OCI-LY7 (cell line): ENCODE data around the gene TRAPPC1. TPM values are rescaled to one million over a fixed set of nuclear protein-coding genes. Genes with fewer than 3 reads are reported as not detected.

Experiments
- BruUV-seq: library from RNA; stranded (reverse); fragments of 400-500 nt; replicated peaks from 2 replicates; lab custom pipeline; 2021; lab: Mats Ljungman, UMichigan
- CTCF ChIA-PET: fragments of 300-600 bp; sonication (Branson Sonifier 250); formaldehyde crosslinking; loops from one replicate; lab custom pipeline; 2022; ENCODE audit warnings: antibody characterized with exemption; ENCODE audit not compliant: unreplicated experiment; lab: Charles Lee
- POLR2A ChIA-PET: fragments of 300-600 bp; sonication (Branson Sonifier 250); formaldehyde crosslinking; loops from one replicate; lab custom pipeline; 2022; ENCODE audit warnings: antibody characterized with exemption; lab: Charles Lee
- DNase-seq: peaks from one replicate; pipeline ENCODE4 v3.0.0-alpha.2; 2015; ENCODE audit warnings: low spot score
- H2AFZ ChIP-seq: fragments of 200-600 bp; sonication (generic), shearing (Covaris generic); 2 replicates; pipeline ENCODE4 v1.6.1; 2014; ENCODE audit warnings: mild to moderate bottlenecking, antibody characterized with exemption, low read length, moderate library complexity
- H3K27ac ChIP-seq: fragments of 200-600 bp; sonication (generic); 2 replicates; pipeline ENCODE4 v1.5.1; 2014; ENCODE audit warnings: mixed run types, low read depth, mild to moderate bottlenecking, moderate library complexity, low read length, inconsistent platforms; ENCODE audit not compliant: poor library complexity, severe bottlenecking
- H3K36me3 ChIP-seq: fragments of 200-600 bp; sonication (generic); 2 replicates; pipeline ENCODE4 v1.6.1; 2014; ENCODE audit warnings: mild to moderate bottlenecking, antibody characterized with exemption, low read length, moderate library complexity, mixed read lengths; ENCODE audit not compliant: insufficient read depth
- H3K4me1 ChIP-seq: fragments of 200-600 bp; sonication (generic); 2 replicates; pipeline ENCODE4 v1.5.1; 2014; ENCODE audit warnings: mild to moderate bottlenecking, low read length; ENCODE audit not compliant: insufficient read depth, poor library complexity, severe bottlenecking
- H3K4me2 ChIP-seq: fragments of 200-600 bp; sonication (generic); 2 replicates; pipeline ENCODE4 v1.6.1; 2014; ENCODE audit warnings: mild to moderate bottlenecking, low read length
- H3K4me3 ChIP-seq: fragments of 200-600 bp; sonication (generic); 2 replicates; pipeline ENCODE4 v1.5.1; 2014; ENCODE audit warnings: mild to moderate bottlenecking, low read depth, low read length; ENCODE audit not compliant: poor library complexity, severe bottlenecking
- H3K79me2 ChIP-seq: fragments of 200-600 bp; sonication (generic); 2 replicates; pipeline ENCODE4 v1.6.1; 2016; ENCODE audit warnings: low read depth, mild to moderate bottlenecking, low read length, moderate library complexity, mixed read lengths; ENCODE audit not compliant: insufficient read depth
- H3K9me2 ChIP-seq: fragments of 200-600 bp; sonication (generic); 2 replicates; pipeline ENCODE4 v1.6.1; 2016; ENCODE audit warnings: mild to moderate bottlenecking, low read length, mixed read lengths; ENCODE audit not compliant: insufficient read depth
- H3K9me3 ChIP-seq: fragments of 200-600 bp; sonication (generic); 2 replicates; pipeline ENCODE4 v1.6.1; 2014; ENCODE audit warnings: mild to moderate bottlenecking, mixed run types, low read length, mixed read lengths
- H4K20me1 ChIP-seq: fragments of 200-600 bp; sonication (generic); 2 replicates; pipeline ENCODE4 v1.6.1; 2014; ENCODE audit warnings: mild to moderate bottlenecking, antibody characterized with exemption, low read length, moderate library complexity, mixed read lengths; ENCODE audit not compliant: insufficient read depth
- EZH2phosphoT487 ChIP-seq: fragments of 200-600 bp; sonication (generic); IDR thresholded peaks from 2 replicates; pipeline ENCODE4 v1.6.1; 2018; ENCODE audit warnings: low read depth, borderline replicate concordance, mild to moderate bottlenecking, mixed run types, antibody characterized with exemption, low read length, moderate library complexity, mixed read lengths
- intact Hi-C: fragments of 100-400 bp; cut with micrococcal nuclease; formaldehyde crosslinking; loops from one replicate; pipeline ENCODE4 v1.10.0; 2022; ENCODE audit not compliant: unreplicated experiment
- total RNA-seq, 2 experiments: library from RNA; depleted of rRNA in 1 of 2; stranded (reverse); fragments of >200 nt in 1 of 2; shearing (Covaris generic) in 1 of 2; gene quantifications; 2 replicates each; pipeline ENCODE4 v1.2.3, GENCODE V29; 2014 to 2022
- TF ChIP-seq, protein P1 (sequence below): fragments of 200-600 bp; sonication (generic); conservative IDR thresholded peaks from 2 replicates; pipeline ENCODE4 v1.5.1; 2014; ENCODE audit warnings: mild to moderate bottlenecking, antibody characterized with exemption, low read length, moderate library complexity, mixed read lengths

The TRAPPC1 gene
- total RNA-seq, 2 experiments from 2014 or later = 40.2 to 150 TPM

DNA sequence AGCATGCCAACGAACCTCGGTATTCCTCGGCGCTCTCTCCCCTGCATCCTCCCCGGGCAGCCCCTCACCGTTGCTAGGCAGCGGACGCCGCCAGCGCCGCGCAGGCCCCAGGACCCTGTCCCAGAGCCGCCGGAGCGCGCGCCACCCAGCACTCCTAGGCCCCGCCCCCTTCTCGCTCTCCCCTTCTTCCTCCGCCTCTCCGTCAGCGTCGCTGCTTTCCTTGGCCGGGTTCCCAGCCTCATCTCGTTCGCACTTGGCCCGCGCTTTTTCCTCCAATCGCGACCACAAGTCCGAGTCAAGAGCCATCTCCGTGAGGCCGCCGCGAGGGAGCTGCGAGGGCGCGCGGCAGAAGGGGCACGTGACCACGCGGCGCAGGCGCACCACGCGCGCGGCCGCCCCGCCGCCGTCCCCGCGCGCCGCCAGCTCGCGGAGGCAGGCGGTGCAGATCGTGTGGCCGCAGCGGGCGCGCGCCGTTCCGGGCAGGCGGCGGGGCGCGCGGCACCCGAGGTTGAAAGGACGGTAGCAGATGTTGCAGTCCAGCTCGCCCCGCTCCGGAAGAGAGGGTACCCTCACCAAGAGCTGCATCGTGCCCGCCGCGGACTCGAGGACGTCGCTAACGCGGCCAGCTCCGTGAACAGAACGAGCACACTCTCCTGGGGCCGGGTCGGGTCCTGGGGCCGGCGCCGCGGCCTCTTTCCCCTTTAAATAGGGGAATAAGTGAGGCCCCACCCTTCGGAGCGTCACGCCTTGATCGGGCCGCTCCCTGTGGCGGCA lies 15.9 kb downstream of the TRAPPC1 start, which contains the start of gene RNF227:
Gene RNF227, minus strand, starts transcription at position 679 of the 774 bp plus-strand sequence. Its CDS starts 94 bp downstream, at position 585.
- Histone ChIP-seq H3K4me3 (peak within 1 kb of the TSS; percentile 76), H3K4me2 (peak within 1 kb of the TSS; percentile 100), H3K4me1 (peaks cover 39% of the 10 kb centered on the region), H3K27ac (peak within 1 kb of the TSS; percentile 70), H3K9me3 (no peaks in the 10 kb centered on the region), H3K9me2 (no peaks in the 10 kb centered on the region), H3K79me2 (no peaks in the 10 kb centered on the region), H2AFZ (peak within 1 kb of the TSS; percentile 81), H3K36me3 (peaks cover 29% of the 10 kb centered on the region), H4K20me1 (no peaks in the 10 kb centered on the region)
- BruUV-seq = no TSS peak
- ChIA-PET POLR2A (interaction anchor here (1.2 to 2.1 kb wide), 2 partner anchors 16 to 17 kb away, joined by 5 read pairs; partner anchors contain the start of genes CNTROB and TRAPPC1), CTCF (interaction anchor here (1.2 to 1.8 kb wide), 2 partner anchors 23 to 73 kb away, joined by 3 to 4 read pairs; no protein-coding TSS in a partner anchor)
- no peak for TF ChIP-seq EZH2phosphoT487
- TF ChIP-seq, protein P1, sequence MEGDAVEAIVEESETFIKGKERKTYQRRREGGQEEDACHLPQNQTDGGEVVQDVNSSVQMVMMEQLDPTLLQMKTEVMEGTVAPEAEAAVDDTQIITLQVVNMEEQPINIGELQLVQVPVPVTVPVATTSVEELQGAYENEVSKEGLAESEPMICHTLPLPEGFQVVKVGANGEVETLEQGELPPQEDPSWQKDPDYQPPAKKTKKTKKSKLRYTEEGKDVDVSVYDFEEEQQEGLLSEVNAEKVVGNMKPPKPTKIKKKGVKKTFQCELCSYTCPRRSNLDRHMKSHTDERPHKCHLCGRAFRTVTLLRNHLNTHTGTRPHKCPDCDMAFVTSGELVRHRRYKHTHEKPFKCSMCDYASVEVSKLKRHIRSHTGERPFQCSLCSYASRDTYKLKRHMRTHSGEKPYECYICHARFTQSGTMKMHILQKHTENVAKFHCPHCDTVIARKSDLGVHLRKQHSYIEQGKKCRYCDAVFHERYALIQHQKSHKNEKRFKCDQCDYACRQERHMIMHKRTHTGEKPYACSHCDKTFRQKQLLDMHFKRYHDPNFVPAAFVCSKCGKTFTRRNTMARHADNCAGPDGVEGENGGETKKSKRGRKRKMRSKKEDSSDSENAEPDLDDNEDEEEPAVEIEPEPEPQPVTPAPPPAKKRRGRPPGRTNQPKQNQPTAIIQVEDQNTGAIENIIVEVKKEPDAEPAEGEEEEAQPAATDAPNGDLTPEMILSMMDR = no peak
- DNase-seq = peak; percentile 83
- intact Hi-C loops = loop anchor here (2.0 kb wide), 1 partner anchor 17 kb away; the partner anchor contains the start of gene CNTROB

DNA sequence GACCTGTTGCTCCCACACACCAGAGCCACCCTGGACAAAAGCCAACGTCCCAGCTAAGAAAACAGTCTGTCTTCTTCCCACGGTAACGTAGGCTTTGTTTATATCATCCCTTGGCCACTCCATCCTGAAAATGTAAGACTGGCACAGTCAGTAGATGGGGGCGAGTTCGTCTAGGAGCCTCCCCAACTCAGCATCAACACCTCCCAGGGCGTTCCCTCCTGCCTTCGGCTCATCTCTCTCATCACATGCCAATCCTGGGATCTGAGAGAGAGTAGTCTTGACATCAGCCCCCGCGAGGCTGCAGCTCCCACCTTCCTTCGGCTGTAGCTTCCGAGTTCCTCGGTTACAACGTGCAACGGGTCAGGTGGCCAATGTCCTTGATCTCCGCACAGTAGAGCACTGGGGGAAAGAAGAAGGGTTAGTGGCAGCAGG lies 16.6 kb downstream of the TRAPPC1 start:
- H3K36me3 ChIP-seq = peaks cover 35% of the 10 kb centered on the region
- intact Hi-C loops = loop anchor here (2.0 kb wide), 1 partner anchor 18 kb away; the partner anchor contains the start of gene CNTROB
- peak overlapping the region; percentile 76 for H3K4me3 ChIP-seq
- no peaks in the 10 kb centered on the region for H3K79me2 ChIP-seq
- peaks cover 39% of the 10 kb centered on the region for H3K4me1 ChIP-seq
- ChIA-PET CTCF (interaction anchor here (1.2 kb wide), 1 partner anchor 23 kb away, joined by 3 read pairs; no protein-coding TSS in a partner anchor), POLR2A (interaction anchor here (2.1 kb wide), 1 partner anchor 18 kb away, joined by 5 read pairs; no protein-coding TSS in a partner anchor)
- peak overlapping the region; percentile 70 for H3K27ac ChIP-seq
- no peak for DNase-seq
- BruUV-seq = no TSS peak
- H2AFZ ChIP-seq = peak overlapping the region; percentile 54
- peak overlapping the region; percentile 100 for H3K4me2 ChIP-seq
- TF ChIP-seq, protein P1 = no peak
- TF ChIP-seq EZH2phosphoT487 = no peak
- no peaks in the 10 kb centered on the region for H3K9me2 ChIP-seq
- no peaks in the 10 kb centered on the region for H3K9me3 ChIP-seq
- no peaks in the 10 kb centered on the region for H4K20me1 ChIP-seq
